ENCODE results near the gene NME7.
"Not testable (repeated sequence)": the region's sequence is repeated elsewhere in the genome, so short reads cannot be mapped to it uniquely, and the experiment has no call there.

NME7 gene

DNA sequence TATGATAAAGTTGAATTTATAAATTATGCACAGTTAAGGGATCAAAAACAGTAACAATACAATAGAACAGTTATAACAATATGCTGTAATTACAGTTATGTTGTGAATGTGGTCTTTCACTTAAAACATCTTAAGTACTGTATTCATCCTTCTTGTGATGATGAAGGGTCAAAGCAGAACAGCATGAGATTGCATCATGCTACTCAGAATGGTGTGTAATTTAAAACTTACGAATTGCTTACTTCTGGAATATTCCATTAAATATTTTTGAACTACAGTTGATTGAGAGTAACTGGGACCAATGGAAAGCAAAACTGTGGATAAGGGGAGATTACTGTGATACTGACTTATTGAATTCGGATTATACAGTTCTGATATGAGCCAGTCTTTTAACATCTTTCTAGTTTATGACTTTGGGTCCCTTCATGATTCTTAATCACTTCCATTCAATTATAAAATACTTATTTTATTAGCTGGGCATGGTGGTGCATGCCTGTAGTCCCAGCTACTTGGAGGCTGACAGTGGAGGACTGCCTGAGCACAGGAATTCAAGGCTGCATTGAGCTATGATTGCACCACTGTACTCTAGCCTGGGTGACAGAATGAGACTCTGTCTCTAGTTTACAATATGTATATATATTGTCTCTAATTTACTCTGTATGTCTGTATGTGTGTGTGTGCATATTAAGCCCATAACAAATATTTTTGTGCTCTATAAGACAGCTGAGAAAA lies 217.9 kb downstream of the NME7 start:
- no peak for DNase-seq

DNA sequence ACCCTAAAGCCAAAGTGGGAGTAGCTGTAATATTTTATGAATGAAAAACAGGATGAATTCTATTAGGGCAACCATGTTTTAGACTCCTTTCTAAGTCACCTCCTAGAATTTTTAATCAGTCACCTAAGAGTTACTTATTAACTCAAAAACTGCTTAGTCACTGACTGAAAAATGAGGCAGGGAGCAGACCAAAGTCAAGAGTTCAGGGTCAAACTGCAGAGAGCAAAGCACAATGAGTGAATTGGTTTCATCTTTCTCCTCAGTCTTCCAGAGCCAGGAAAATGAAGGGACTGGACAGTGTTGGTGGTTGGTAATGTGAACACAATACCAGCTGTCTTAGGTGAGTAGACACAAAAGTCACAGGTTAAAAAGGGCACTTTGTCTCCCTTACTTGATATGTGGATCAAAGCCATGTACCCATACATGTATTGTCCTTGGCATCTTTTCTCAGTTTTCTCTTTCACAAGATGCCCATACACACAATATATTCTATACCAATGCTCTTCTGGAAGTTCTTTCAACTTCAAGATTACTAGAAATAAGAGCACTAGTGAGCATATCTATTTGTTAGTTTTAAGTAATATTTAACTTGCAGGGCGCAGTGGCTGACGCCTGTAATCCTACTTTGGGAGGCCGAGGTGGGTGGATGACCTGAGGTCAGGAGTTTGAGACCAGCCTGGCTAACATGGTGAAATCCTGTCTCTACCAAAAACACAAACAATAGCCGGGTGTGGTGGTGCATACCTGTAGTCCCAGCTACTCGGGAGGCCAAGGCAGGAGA lies 218.9 kb downstream of the NME7 start:
- no peak for DNase-seq

DNA sequence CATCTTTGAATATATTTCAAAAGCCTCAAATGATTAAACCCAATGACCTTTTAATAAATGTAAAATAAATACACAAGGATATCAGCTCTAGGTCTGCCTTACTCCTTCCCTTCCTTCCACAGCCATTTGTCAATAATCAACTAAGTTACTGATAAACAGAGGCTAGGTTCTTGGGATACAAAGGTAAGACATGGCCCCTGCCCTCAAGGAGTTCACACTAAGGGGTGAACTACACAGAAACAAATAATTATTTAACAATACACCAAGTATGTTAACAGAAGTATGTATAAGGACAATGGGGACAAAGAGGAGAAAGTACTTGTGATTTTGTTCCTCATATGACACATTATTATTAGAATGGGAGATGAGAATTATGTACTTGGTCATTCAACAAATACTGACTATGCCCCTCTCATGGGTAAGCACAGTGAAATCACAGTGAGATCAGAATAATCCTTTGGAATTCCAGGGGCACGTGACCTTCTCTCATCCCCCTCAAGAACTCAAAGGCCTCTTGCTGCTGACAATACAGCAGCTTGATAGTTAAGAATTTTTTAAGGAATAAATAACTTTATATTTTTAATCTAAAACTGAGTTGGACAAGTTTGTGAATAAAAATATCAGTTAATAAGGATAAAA lies 220.9 kb downstream of the NME7 start:
- DNase-seq: no peak

DNA sequence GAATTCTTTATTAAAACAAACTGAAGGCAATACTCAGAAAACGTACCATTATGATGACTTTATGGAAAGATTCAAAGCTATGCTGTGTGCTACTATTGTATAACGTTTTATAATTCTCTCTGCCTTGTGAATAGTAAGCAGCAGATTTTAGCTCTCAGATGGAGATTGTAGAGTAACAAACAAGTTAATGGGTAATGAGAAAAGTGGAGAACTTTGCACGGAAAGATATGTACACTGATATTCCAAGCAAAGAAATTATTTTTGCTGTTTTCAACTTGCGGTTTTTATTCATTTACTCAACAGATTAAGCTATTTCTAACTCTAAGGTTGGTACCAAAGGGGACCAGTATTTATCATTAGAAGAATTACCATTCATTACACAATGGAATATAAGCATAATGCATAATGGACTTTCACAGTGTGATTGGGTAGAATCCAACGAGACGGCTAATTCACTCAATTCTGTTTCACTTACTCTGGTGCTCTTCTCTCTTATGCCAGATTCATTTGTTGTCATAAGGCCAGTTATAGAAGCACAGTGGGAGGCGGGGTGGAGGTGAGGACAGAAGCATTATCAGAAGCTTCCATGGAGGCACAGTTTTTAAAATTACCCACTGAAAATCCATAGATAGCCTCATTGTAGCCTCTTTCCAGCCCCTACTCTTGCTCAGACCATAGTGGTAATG lies 222.5 kb downstream of the NME7 start:
- no peak for DNase-seq

DNA sequence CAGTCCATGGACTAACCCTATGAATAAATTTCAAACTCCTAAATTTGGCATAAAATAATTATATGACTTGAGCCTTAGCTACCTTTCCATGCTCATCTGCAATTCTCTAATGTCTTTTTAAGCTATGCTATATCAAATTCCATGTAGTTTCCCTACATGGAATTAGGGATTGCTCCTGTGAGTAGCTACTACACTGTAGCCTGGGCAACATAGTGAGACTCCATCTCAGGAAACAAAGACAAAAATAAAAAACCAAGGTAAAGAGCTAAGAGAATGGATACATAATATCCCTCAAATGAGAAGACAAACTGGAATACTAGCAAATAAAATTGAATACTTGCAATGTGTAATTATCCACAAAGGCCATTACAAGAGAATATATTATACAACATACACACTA lies 223.6 kb downstream of the NME7 start:
- no peak for DNase-seq

DNA sequence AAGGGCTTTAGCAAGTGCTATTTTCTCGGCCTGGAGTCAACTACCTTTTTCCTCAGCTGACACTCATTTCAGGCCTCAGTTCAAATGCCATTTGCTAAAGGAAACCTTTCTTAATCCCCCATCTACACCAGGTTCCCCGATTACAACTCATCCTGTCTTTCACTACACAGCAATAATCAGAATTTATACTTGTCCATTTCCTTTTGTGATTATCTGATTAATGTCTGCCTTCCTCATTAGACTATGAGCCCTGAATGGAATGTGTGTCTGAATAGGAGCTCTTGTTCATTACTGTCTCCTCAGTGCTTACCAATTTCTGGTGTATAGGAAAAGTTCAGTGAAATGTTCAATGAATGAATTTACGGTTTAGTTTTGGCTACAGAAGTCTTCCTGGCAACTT lies 224.3 kb downstream of the NME7 start:
- DNase-seq: no peak

DNA sequence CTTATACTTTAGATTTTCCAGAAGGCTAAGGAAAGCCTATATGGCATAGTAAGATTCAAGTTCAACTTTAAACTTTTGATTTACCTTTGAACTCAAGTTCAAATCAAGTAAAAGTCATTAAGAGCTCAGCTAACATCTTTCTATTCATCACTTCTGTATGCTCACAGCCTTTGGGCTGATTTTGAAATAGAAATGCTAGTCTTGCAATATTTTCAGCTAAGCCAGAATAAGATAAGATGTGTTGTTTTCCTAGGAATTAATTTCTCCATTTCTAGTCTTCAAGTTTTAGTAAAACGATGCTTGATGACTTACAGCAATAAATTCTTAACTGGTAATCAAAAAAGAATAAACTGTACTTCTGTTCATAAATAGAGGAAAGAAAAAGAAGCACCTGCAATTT lies 225.5 kb downstream of the NME7 start:
- DNase-seq: no peak

DNA sequence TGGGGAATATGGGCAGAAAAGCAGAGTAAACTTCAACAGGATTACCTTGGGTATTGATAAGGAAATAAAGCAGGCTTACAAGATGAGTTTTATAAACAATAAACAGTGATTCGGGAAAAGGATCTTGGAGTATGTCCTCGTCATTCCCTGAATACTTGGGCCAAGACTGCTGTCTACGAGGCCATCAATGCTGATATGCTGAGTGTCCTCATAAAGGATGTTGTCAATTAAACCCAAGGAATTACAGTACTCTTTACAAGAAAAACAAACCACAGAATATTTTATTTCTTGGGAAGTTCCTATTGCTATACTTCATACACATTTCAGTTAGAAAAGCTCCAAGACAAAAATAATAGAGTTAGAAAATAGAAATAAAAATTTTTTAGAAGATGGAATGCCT lies 226.2 kb downstream of the NME7 start:
- no peak for DNase-seq

DNA sequence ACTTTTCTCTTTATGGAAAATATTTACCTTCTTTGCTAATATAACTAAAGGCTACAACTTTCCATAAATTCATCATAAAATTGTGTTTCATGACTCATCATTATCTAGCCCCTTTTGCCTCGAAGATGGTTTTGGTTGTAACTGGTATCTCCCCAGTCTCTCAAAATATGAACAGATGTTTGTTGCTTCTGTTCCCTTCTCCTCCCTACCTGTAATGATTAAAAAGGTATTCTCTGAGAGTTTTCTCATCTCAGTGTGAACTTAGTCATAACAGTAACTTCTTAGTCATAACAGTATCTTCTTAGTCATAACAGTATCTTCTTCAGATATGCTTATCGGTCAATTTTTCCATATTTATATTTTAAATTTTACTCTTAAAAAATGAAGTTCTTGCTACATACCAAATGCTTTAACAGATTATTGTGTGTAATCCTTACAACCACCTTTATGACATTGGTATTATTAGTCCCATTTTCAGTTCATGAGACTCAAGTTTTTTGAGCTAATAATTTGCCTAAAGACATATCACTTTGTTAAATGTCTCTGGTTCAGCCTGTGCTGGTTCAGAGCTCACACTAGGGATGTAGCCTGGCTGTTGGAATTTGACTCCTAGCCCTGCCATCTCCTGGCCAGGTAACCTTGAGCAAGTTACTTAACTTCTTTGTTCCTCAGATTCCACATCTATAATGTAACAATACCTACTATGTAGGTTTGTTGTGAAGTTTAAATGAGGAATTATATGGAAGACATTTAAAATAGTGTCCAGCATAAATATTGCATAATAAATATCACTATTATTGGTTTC lies 228.5 kb downstream of the NME7 start:
- DNase-seq: no peak

DNA sequence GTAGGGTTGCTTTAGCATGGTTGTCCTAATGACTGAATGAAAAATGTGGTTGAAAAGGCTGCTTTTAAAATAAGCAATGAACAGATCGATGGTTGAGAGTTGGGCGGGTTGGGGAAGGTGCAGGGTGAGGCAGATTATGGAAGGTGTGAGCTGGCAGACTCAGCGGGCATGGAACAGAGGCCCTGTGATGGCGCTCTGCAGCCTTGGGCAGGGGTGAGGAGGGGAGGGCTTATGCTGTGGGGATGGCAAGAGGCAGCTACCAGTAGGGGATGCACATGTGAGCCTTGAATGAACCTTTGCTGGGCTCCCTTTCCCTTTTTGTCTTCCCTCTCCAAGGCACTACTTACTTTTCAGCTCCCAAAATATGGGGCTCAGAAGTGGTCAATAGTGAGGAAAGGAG lies 230.2 kb downstream of the NME7 start:
- DNase-seq: no peak

DNA sequence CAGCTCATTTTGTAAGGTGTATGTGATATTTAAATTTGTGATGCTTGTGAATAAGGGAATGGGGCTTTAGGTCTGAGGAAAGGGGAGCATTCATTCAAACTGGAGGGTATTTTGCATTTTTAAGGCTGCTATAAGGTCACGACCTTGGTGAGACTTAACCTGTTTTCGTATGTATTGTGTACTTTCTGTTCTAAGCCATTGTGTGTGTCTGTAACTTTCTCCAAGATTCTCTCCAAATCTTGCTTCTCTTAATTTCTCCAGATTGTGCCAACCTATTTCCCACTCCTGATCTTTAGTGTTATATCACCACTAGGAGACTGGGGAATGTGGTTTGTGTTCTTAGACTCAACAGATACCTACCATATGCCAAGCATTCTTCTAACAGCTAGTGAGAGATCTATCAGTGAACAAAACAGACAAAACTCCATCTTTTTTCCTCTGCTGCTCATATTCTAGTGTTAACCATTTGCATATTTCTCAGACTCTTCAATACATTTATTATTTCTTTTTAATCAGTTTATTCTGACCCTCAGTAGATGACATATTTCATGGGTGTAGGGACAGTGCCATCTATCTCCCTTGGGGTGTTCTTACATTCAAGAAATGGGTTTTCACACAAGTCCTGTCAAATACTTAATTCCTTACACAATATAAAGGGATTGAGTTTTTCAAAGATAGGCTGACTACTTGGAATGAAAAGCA lies 233.6 kb downstream of the NME7 start:
- no peak for DNase-seq

DNA sequence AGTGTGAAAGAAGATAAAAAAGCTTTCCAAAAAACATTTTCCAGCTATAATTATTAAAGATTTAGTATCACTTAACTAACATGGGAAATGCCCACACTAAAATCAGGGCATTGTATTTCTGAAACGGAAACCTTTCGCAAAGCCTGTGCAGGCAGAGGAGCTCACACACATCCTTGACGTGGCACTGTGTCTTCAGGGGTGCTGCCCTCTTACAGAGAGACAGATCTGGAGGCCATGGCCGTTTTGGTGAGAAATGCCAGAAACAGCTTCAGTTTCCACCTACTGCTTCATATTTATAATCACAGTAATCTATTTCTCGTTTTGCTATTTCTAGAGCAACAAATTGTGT lies 234.4 kb downstream of the NME7 start:
- no peak for DNase-seq

DNA sequence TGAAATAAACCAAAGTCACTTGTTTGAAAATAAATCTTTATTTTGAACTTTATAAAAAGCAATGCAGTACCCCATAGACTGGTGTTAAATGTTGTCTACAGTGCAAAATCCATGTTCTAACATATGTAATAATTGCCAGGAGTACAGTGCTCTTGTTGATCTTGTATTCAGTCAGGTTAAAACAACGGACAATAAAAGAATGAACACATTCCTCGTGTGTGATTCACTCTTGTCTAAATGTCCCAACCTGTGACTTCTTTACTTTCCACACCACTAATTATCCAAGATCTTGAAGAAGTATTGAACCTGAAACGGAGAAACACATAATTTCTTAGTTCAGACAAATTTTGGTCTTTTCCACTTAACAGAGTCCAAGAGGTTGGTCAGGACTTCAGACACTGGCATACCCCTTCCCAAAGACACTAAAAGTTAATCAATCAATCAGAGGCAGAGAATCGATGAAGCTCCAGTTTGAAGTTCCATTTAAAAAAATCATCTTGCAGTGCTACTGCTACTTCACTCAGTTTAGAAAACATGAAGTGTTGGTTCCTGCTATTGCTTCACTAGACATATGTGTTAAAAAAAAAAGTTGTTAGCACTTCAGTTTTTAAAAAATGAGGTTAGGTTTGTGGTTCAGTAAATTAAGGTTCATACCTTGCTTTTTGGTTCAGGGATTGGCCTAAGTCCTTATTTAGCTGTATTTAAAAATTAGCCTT lies 234.9 kb downstream of the NME7 start:
- no peak for DNase-seq

DNA sequence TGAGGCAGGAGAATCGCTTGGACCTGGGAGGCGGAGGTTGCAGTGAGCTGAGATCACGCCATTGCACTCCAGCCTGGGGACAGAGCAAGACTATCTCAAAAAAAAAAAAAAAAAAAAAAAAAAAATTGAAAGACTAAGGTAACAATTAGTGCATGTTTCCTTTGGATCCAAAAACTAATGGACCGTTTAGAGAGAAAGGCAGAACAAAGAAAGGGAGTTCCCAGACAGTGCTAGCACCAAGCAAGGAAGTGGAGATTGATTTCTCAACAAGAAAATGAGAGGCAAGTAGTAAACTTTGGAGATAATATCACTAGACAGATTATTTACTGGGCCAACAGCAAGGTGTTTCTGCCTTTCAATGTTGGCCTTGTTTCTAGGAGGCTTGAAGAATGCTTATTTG lies 236.9 kb downstream of the NME7 start:
- no peak for DNase-seq

DNA sequence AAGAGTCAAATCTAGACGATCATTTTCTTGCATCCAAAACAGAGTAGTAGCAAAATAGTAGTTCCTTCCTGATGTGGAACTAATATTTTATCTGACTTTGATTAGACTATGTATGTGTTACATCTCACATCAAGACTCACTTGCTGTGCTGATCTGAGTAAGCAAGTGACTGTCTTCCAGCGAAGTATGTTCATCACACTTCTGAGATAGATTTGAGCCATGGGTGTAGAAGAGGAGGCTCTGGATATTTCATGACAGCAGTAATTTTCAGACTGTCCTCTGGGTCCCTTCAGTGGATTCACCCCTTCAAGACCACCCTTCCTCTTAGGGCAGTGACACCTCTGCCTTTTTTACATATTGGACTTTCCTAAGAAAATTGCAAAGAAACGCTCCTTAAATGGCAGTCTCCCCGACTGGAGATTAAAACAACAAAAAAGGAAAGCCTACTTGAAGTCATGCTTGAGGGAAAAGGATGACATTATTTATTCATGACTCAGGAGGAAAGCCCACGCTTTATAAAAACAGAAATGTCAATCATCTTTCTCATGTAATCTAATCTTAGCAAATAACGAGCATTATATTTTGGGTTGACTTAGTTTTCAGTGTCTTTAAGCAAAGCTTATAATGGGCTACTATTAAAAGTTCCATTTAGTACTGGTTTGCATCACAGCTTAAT lies 238.3 kb downstream of the NME7 start:
- DNase-seq: no peak

DNA sequence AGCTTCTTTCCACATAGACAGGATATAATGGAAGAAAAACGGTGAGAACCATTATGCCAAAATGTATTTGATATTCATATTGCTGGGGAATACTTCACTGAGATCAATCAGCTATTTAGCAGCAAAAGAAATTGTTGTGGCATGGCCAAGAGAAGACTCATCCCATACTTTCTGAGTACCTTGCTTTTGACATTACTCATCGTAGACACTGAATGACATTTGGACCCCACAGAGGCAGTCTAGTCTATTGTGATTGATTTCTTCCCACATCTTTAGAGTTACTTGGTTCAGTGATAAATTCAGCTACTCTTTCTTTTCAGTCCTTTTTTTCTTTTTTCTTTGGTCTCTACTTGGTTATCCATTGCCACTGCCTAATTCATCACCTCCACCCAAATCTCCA lies 239.0 kb downstream of the NME7 start:
- no peak for DNase-seq

DNA sequence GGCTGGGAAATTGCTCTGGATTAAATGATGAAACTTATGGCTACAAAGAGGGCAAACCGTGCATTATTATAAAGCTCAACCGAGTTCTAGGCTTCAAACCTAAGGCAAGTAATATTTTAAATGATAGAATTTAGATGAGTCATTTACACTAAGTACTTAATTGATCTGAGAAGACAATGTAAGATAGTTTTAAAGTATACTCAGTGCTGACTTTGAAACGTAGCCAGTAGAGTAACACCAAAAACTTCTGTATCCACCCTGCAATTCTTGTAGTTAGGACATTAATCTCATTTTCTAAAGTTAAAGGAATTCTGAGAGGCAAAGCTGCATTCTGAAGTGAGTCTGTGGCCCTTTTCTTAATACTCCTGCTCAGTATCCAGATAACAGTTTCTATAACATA lies 240.3 kb downstream of the NME7 start:
- no peak for DNase-seq

DNA sequence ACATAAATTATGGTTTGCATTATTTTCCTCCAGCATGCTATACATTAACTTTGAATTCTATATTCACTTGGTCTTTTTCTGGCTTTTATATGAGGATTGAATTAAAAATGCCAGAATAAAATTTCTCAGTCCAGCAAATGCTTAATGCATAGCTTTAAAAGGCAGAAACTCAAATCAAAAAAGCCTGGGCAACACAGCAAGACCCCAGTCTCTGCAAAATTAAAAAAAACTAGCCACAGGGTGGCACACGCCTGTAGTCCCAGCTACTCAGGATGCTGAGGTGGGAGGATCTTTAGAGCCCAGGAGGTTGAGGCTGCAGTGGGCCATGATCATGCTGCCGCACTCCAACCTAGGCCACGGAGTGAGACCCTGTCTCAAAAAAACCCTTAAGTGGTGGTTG lies 241.3 kb downstream of the NME7 start:
- no peak for DNase-seq

DNA sequence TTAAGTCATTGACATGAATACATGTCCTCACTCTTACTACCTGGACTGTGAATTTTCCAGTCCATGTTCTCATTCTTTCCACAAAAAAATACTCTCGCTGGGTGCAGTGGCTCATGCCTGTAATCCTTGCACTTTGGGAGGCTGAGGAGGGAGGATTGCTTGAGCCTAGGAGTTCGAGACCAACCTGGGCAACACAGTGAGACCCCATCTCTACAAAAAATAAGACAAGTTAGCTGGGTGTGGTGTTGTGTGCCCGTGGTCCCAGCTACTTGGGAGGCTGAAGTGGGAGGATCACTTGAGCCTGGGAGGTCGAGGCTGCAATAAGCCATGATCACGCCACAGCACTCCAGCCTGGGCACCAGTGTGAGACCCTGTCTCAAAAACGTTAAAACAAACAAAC lies 242.0 kb downstream of the NME7 start:
- DNase-seq: not testable (repeated sequence)

DNA sequence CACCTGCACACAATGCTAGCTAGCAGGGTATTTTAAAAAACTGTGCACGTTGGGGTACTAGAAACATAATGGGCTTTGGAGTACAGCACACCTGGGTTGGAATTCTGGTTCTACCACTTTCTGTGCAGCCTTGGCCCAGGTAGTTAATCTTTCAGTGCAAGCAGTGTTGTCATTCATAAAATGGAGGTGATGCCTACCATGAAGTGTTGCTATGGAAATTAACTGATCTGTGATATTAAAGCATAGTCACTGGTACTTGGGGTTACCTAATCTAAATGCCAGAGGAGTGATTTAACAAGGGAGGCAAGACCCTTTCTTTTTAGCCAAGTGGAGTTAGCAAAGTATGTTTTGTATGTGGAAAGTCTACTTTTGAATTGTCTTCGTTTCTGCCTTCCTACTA lies 243.1 kb downstream of the NME7 start:
- DNase-seq: no peak

DNA sequence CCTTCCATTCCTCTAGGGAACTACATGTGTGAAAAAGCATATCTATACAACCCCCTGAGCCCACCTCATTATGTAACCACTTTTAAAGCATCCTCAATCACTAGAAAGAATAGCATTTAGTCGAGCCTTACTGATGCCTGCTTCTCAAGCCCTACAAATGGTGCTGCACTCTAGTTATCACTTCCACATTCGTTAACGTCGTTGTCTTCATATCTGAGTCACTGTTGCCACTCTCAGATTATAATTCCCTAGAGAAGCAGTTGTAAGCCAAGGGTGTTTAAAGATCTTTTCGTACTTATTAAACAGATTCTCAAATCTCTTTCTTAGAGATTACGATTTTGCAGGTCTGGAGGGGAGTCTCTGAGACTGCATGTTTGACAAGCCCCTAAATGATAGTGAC lies 244.6 kb downstream of the NME7 start:
- DNase-seq: no peak
